Keratinocyte (primary cell): Measurements from ENCODE around the gene ABLIM2.

Experiments
- CTCF ChIP-seq, 3 experiments: IDR thresholded peaks in 1 of 3; conservative IDR thresholded peaks in 1 of 3; optimal IDR thresholded peaks in 1 of 3; 2 replicates in 2 of 3; 3 replicates in 1 of 3; pipeline versions ENCODE3 to v1.5.1; 2011; ENCODE audit warnings: low read length in 3 of 3, mild to moderate bottlenecking in 3 of 3, moderate library complexity in 2 of 3, control low read depth in 1 of 3, inconsistent platforms in 1 of 3; ENCODE audit not compliant: insufficient read depth in 2 of 3; ENCODE audit errors: extremely low read depth in 1 of 3
- EZH2 ChIP-seq: IDR thresholded peaks from one replicate; pipeline ENCODE4 v1.6.1; 2012; ENCODE audit warnings: inconsistent platforms, mild to moderate bottlenecking, low read length, moderate library complexity

- TF ChIP-seq CTCF (optimal IDR thresholded peaks at IDR 0.05 in 1 of 3, IDR thresholded peaks at IDR 0.05 in 1 of 3, conservative IDR thresholded peaks at IDR 0.05 in 1 of 3; ENCODE audit: extremely low read depth in 1 of 3, insufficient read depth in 2 of 3, low read length in 3 of 3) (no peak), EZH2 (no peak)
Observed at GRCh38 chr4:8152090-8152864, 6.3 kb downstream of the ABLIM2 start.
